H1 (cell line): ENCODE measurements around the gene GNG12. TPM values are rescaled to one million over a fixed set of nuclear protein-coding genes. Genes with fewer than 3 reads are reported as not detected.

Experiments
- CTCF ChIA-PET: fragments of 300-600 bp; sonication (Branson Sonifier 250); formaldehyde crosslinking; loops from one replicate; lab custom pipeline; 2021; ENCODE audit not compliant: partially characterized antibody; lab: Charles Lee
- POLR2A ChIA-PET: fragments of 300-600 bp; sonication (Branson Sonifier 250); formaldehyde crosslinking; loops from one replicate; lab custom pipeline; 2021; ENCODE audit warnings: inconsistent platforms; ENCODE audit not compliant: partially characterized antibody; lab: Charles Lee
- DNase-seq, 2 experiments: peaks; one replicate each; pipeline versions ENCODE4 v3.0.0 to v3.0.0-alpha.2; 2010 to 2022; ENCODE audit warnings: low spot score in 2 of 2, low read depth in 1 of 2, mixed read lengths in 1 of 2
- FAIRE-seq: peaks from 2 replicates; lab custom pipeline; 2011; peaks lifted over from hg19 to GRCh38; lab: Jason Lieb, UNC
- H2AFZ ChIP-seq: 2 replicates; pipeline ENCODE4 v1.8.1; 2012; ENCODE audit warnings: low read length, inconsistent platforms
- H2AK5ac ChIP-seq: 2 replicates; pipeline ENCODE4 v1.6.1; 2013; ENCODE audit warnings: low read depth, low read length
- H2BK120ac ChIP-seq: replicated peaks from 2 replicates; pipeline ENCODE3; 2013; ENCODE audit warnings: low read depth, low read length, inconsistent platforms
- H2BK12ac ChIP-seq: 2 replicates; pipeline ENCODE4 v1.6.1; 2013; ENCODE audit warnings: low read depth, low read length
- H2BK15ac ChIP-seq: 2 replicates; pipeline ENCODE4 v1.6.1; 2013; ENCODE audit warnings: low read length
- H2BK20ac ChIP-seq: 2 replicates; pipeline ENCODE4 v1.6.1; 2013; ENCODE audit warnings: low read length
- H2BK5ac ChIP-seq: 2 replicates; pipeline ENCODE4 v1.6.1; 2013; ENCODE audit warnings: low read depth, low read length
- H3K14ac ChIP-seq: 2 replicates; pipeline ENCODE4 v1.6.1; 2013; ENCODE audit warnings: inconsistent platforms; ENCODE audit not compliant: insufficient read length
- H3K18ac ChIP-seq: 2 replicates; pipeline ENCODE4 v1.6.1; 2013; ENCODE audit warnings: low read length; ENCODE audit errors: extremely low read depth
- H3K23ac ChIP-seq: 2 replicates; pipeline ENCODE4 v1.6.1; 2013; ENCODE audit warnings: inconsistent platforms; ENCODE audit not compliant: insufficient read length
- H3K23me2 ChIP-seq: 2 replicates; pipeline ENCODE4 v1.6.1; 2013; ENCODE audit warnings: low read depth, low read length
- H3K27ac ChIP-seq: 2 replicates; pipeline ENCODE4 v1.6.1; 2011; ENCODE audit warnings: low read depth, low read length, inconsistent platforms
- H3K27me3 ChIP-seq, 4 experiments: replicated peaks in 1 of 4; 1 replicate in 1 of 4; 2 replicates in 3 of 4; pipeline versions ENCODE4 v1.6.1 to v1.8.1; 2011 to 2013; ENCODE audit warnings: low read length in 3 of 4, mild to moderate bottlenecking in 3 of 4, inconsistent platforms in 2 of 4, mixed read lengths in 2 of 4, moderate library complexity in 1 of 4; ENCODE audit not compliant: control insufficient read depth in 3 of 4, insufficient read depth in 3 of 4; ENCODE audit errors: extremely low read depth in 1 of 4
- H3K36me3 ChIP-seq, 4 experiments: 2 replicates each; pipeline versions ENCODE4 v1.6.1 to v1.8.1; 2011 to 2013; ENCODE audit warnings: mild to moderate bottlenecking in 4 of 4, low read length in 3 of 4, moderate library complexity in 2 of 4, control low read depth in 1 of 4, inconsistent platforms in 1 of 4; ENCODE audit not compliant: insufficient read depth in 4 of 4, control insufficient read depth in 2 of 4
- H3K4ac ChIP-seq: replicated peaks from 2 replicates; pipeline ENCODE3; 2013; ENCODE audit warnings: low read length, low read depth, mixed read lengths, inconsistent platforms; ENCODE audit not compliant: insufficient read length
- H3K4me1 ChIP-seq, 4 experiments: replicated peaks in 1 of 4; 1 replicate in 1 of 4; 2 replicates in 3 of 4; pipeline versions ENCODE4 v1.6.1 to v1.8.1; 2011 to 2013; ENCODE audit warnings: low read length in 3 of 4, inconsistent platforms in 2 of 4, mixed read lengths in 1 of 4; ENCODE audit not compliant: insufficient read depth in 4 of 4, control insufficient read depth in 3 of 4
- H3K4me2 ChIP-seq, 2 experiments: 2 replicates each; pipeline versions ENCODE4 v1.6.1 to v1.8.1; 2011 to 2013; ENCODE audit warnings: low read depth in 2 of 2, low read length in 2 of 2, control low read depth in 1 of 2, inconsistent platforms in 1 of 2, mild to moderate bottlenecking in 1 of 2; ENCODE audit not compliant: insufficient read depth in 1 of 2
- H3K4me3 ChIP-seq, 4 experiments: fragments of 200-600, 300-600 bp in 1 of 4; sonication (generic), shearing (Covaris generic), sonication (Bioruptor Twin) in 1 of 4; 2 replicates each; pipeline versions ENCODE4 v1.5.1 to v1.8.1; 2011 to 2016; ENCODE audit warnings: low read length in 4 of 4, low read depth in 3 of 4, control low read depth in 2 of 4, inconsistent platforms in 2 of 4, mild to moderate bottlenecking in 2 of 4, mixed read lengths in 1 of 4, moderate library complexity in 1 of 4; ENCODE audit not compliant: insufficient read depth in 2 of 4; ENCODE audit errors: extremely low read depth in 1 of 4
- H3K56ac ChIP-seq: replicated peaks from 2 replicates; pipeline ENCODE3; 2013; ENCODE audit warnings: low read depth, mild to moderate bottlenecking, mixed read lengths, low read length, inconsistent platforms; ENCODE audit not compliant: insufficient read length
- H3K79me1 ChIP-seq: 2 replicates; pipeline ENCODE4 v1.6.1; 2013; ENCODE audit warnings: low read depth, low read length, control low read depth
- H3K79me2 ChIP-seq, 2 experiments: 2 replicates each; pipeline versions ENCODE4 v1.6.1 to v1.8.1; 2012 to 2013; ENCODE audit warnings: low read length in 2 of 2, mild to moderate bottlenecking in 2 of 2, inconsistent platforms in 1 of 2; ENCODE audit not compliant: insufficient read depth in 2 of 2, control insufficient read depth in 1 of 2
- H3K9ac ChIP-seq, 4 experiments: replicated peaks in 1 of 4; 1 replicate in 1 of 4; 2 replicates in 3 of 4; pipeline versions ENCODE4 v1.6.1 to v1.8.1; 2011 to 2013; ENCODE audit warnings: low read depth in 3 of 4, low read length in 3 of 4, control low read depth in 2 of 4, mild to moderate bottlenecking in 2 of 4, moderate library complexity in 2 of 4, inconsistent platforms in 1 of 4; ENCODE audit errors: extremely low read depth in 1 of 4
- H3K9me3 ChIP-seq, 2 experiments: 2 replicates each; pipeline versions ENCODE4 v1.6.1 to v1.8.1; 2012 to 2013; ENCODE audit warnings: mild to moderate bottlenecking in 2 of 2, moderate library complexity in 2 of 2, control low read depth in 1 of 2, inconsistent platforms in 1 of 2, low read depth in 1 of 2, low read length in 1 of 2, mixed read lengths in 1 of 2; ENCODE audit not compliant: insufficient read depth in 2 of 2
- H4K20me1 ChIP-seq, 2 experiments: replicated peaks in 1 of 2; 2 replicates each; pipeline versions ENCODE3 to v1.8.1; 2011 to 2013; ENCODE audit warnings: inconsistent platforms in 2 of 2, low read length in 2 of 2, mild to moderate bottlenecking in 1 of 2; ENCODE audit not compliant: insufficient read depth in 2 of 2, control insufficient read depth in 1 of 2
- H4K5ac ChIP-seq: 2 replicates; pipeline ENCODE4 v1.6.1; 2013; ENCODE audit warnings: low read length, low read depth, mixed read lengths, inconsistent platforms; ENCODE audit not compliant: insufficient read length
- H4K8ac ChIP-seq: 2 replicates; pipeline ENCODE4 v1.8.0; 2013; ENCODE audit warnings: mild to moderate bottlenecking, moderate library complexity, low read length, inconsistent platforms; ENCODE audit not compliant: insufficient read depth; ENCODE audit errors: extremely low read depth
- H4K91ac ChIP-seq: replicated peaks from 2 replicates; pipeline ENCODE3; 2013; ENCODE audit warnings: low read length, mixed read lengths, inconsistent platforms; ENCODE audit not compliant: insufficient read length
- CTCF ChIP-seq, 3 experiments: IDR thresholded peaks; 1 replicate in 2 of 3; 2 replicates in 1 of 3; pipeline versions ENCODE4 v1.5.1 to v1.6.1; 2011; ENCODE audit warnings: low read length in 3 of 3, mild to moderate bottlenecking in 3 of 3, inconsistent platforms in 2 of 3, low read depth in 1 of 3, moderate library complexity in 1 of 3; ENCODE audit not compliant: insufficient read depth in 1 of 3; ENCODE audit errors: control extremely low read depth in 1 of 3
- E2F6 ChIP-seq: IDR thresholded peaks from 2 replicates; pipeline ENCODE4 v1.6.1; 2012; ENCODE audit warnings: inconsistent platforms
- EGR1 ChIP-seq: IDR thresholded peaks from 2 replicates; pipeline ENCODE4 v1.6.1; 2011; ENCODE audit warnings: low read depth, low read length, borderline replicate concordance
- GABPA ChIP-seq: IDR thresholded peaks from 2 replicates; pipeline ENCODE4 v1.6.1; 2011; ENCODE audit warnings: mild to moderate bottlenecking, low read length, moderate library complexity, borderline replicate concordance; ENCODE audit not compliant: insufficient read depth
- KDM4A ChIP-seq: IDR thresholded peaks from one replicate; pipeline ENCODE4 v1.7.1; 2012; ENCODE audit warnings: low read depth, mild to moderate bottlenecking, moderate library complexity, low read length, inconsistent platforms; ENCODE audit not compliant: severe bottlenecking
- POLR2A ChIP-seq, 2 experiments: IDR thresholded peaks; 1 replicate in 1 of 2; 2 replicates in 1 of 2; pipeline ENCODE4 v1.6.1; 2011; ENCODE audit warnings: low read depth in 2 of 2, low read length in 2 of 2, mild to moderate bottlenecking in 2 of 2; ENCODE audit errors: control extremely low read depth in 1 of 2
- SIN3A ChIP-seq, 2 experiments: IDR thresholded peaks in 1 of 2; conservative IDR thresholded peaks in 1 of 2; 2 replicates each; pipeline ENCODE4 v1.6.1; 2011 to 2012; ENCODE audit warnings: low read length in 2 of 2, improper control_type of control experiment in 1 of 2, low read depth in 1 of 2, mild to moderate bottlenecking in 1 of 2
- SRF ChIP-seq: IDR thresholded peaks from 2 replicates; pipeline ENCODE4 v1.6.1; 2011; ENCODE audit warnings: mild to moderate bottlenecking, low read depth, low read length, moderate library complexity
- WGBS, 2 experiments: shearing (Covaris generic) in 1 of 2; methylation state at CpG; one replicate each; pipeline versions ENCODE4 v1.1.6 to v1.1.7; 2013 to 2015; ENCODE audit warnings: low lambda C conversion rate in 2 of 2, mixed read lengths in 2 of 2, inconsistent platforms in 1 of 2, low coverage in 1 of 2, missing lambda C conversion rate in 1 of 2; ENCODE audit not compliant: insufficient replicate concordance in 2 of 2, insufficient coverage in 1 of 2, insufficient read length in 1 of 2; ENCODE audit errors: extremely low coverage in 1 of 2, missing lambda C conversion rate in 1 of 2; 5-methylcytosine and 5-hydroxymethylcytosine counted together
- polyA plus RNA-seq, 7 experiments: library from polyadenylated mRNA; depleted of rRNA in 3 of 7; stranded (reverse) in 5 of 7; unstranded in 2 of 7; fragments of >200 nt in 5 of 7; fragments of 200-250 nt in 2 of 7; gene quantifications; 1 replicate in 5 of 7; 2 replicates in 1 of 7; 4 replicates in 1 of 7; pipeline versions ENCODE4 v1.2.1 to v1.2.3, GENCODE V29; 2011 to 2013; ENCODE audit warnings: missing spikeins in 2 of 7, mixed read lengths in 2 of 7
- total RNA-seq: library from RNA; stranded (reverse); fragmentation: NEBNext Ultra II Directional; extraction: Animal tissue kit (Norgen Biotek cat#: 25700); gene quantifications from 2 replicates; pipeline ENCODE4 v1.2.1, GENCODE V29; 2021

Gene GNG12
- total and polyA plus RNA-seq, 2 of the 8 experiments (the other 6 are each of a cell fraction or from before 2014, with no cell fraction given), result 11.4 to 35.8 TPM

GRCh38 chr1:67695963-67696362 is 137.3 kb downstream of the GNG12 start:
- ChIA-PET POLR2A (interaction anchor here (5.4 kb wide), 1 partner anchor 10 kb away, joined by 24 read pairs; the partner anchor contains the start of gene GADD45A), CTCF (interaction anchor here (1.3 to 1.7 kb wide), 3 partner anchors 10 to 64 kb away, joined by 3 to 8 read pairs (median 5); no protein-coding TSS in a partner anchor)
- Histone ChIP-seq H4K8ac (no peak overlapping the region), H4K91ac (no peak overlapping the region), H2BK12ac (no peak overlapping the region), H2AK5ac (no peak overlapping the region), H3K23ac (no peak overlapping the region), H2BK20ac (no peak overlapping the region), H4K5ac (no peak overlapping the region), H2AFZ (no peak overlapping the region), H2BK120ac (no peak overlapping the region), H3K23me2 (no peaks in the 10 kb centered on the region), H3K4ac (no peak overlapping the region), H3K4me1 (peaks cover 0 to 3% (median 0%) of the 10 kb centered on the region in 4 experiments; a peak in 2 of 7 replicates), H3K27me3 (no peaks in the 10 kb centered on the region), H3K9ac (no peak overlapping the region), H4K20me1 (no peaks in the 10 kb centered on the region), H3K18ac (no peak overlapping the region), H3K9me3 (no peaks in the 10 kb centered on the region), H2BK5ac (no peak overlapping the region), H3K56ac (no peak overlapping the region), H3K36me3 (no peaks in the 10 kb centered on the region), H3K79me1 (no peaks in the 10 kb centered on the region), H2BK15ac (no peak overlapping the region), H3K14ac (no peak overlapping the region)
- WGBS, 2 experiments, result 88% methylated on average over 2 of the region's 2 CpGs; no CpG with 5 or more reads in 1 of the 2 experiments
- DNase-seq, result no peak
- FAIRE-seq, result no peak
- no peak for TF ChIP-seq SRF
- TF ChIP-seq CTCF (IDR thresholded peaks at IDR 0.05; ENCODE audit: control extremely low read depth in 1 of 3, insufficient read depth in 1 of 3, low read depth in 1 of 3, low read length in 3 of 3), result no peak
- no peak for TF ChIP-seq GABPA
- TF ChIP-seq POLR2A (IDR thresholded peaks at IDR 0.05; ENCODE audit: control extremely low read depth in 1 of 2, low read depth in 2 of 2, low read length in 2 of 2), result no peak
- TF ChIP-seq E2F6, result no peak
- no peak for TF ChIP-seq EGR1
- no peak for TF ChIP-seq SIN3A (conservative IDR thresholded peaks at IDR 0.05 in 1 of 2, IDR thresholded peaks at IDR 0.05 in 1 of 2; ENCODE audit: low read depth in 1 of 2, low read length in 2 of 2)
- TF ChIP-seq KDM4A, result no peak
- TF ChIP-seq, all 59 proteins: peak for 0
- H3K27ac ChIP-seq, result no peak overlapping the region
- H3K4me2 ChIP-seq, result no peak overlapping the region
- no peak overlapping the region for H3K4me3 ChIP-seq
- no peaks in the 10 kb centered on the region for H3K79me2 ChIP-seq
